Neuron (in vitro differentiated cells): ENCODE results near the gene CYBA.
A peak's percentile ranks its signal among the peaks of the same experiment; 100 is the strongest.

Experiments used
- H2AFZ ChIP-seq: one replicate; pipeline ENCODE4 v1.6.1; 2013; ENCODE audit warnings: low read depth, mild to moderate bottlenecking, inconsistent platforms, low read length, moderate library complexity
- H3K27me3 ChIP-seq: one replicate; pipeline ENCODE4 v1.6.1; 2013; ENCODE audit warnings: low read length; ENCODE audit not compliant: insufficient read depth
- H3K36me3 ChIP-seq: one replicate; pipeline ENCODE4 v1.6.1; 2013; ENCODE audit warnings: low read length; ENCODE audit not compliant: insufficient read depth
- H3K4me1 ChIP-seq: one replicate; pipeline ENCODE4 v1.6.1; 2013; ENCODE audit warnings: low read length; ENCODE audit not compliant: insufficient read depth
- H3K4me3 ChIP-seq: 2 replicates; pipeline ENCODE4 v1.5.1; 2013; ENCODE audit warnings: mild to moderate bottlenecking, low read length, moderate library complexity
- H3K9me3 ChIP-seq: one replicate; pipeline ENCODE4 v1.6.1; 2013; ENCODE audit warnings: low read length

The CYBA gene

DNA sequence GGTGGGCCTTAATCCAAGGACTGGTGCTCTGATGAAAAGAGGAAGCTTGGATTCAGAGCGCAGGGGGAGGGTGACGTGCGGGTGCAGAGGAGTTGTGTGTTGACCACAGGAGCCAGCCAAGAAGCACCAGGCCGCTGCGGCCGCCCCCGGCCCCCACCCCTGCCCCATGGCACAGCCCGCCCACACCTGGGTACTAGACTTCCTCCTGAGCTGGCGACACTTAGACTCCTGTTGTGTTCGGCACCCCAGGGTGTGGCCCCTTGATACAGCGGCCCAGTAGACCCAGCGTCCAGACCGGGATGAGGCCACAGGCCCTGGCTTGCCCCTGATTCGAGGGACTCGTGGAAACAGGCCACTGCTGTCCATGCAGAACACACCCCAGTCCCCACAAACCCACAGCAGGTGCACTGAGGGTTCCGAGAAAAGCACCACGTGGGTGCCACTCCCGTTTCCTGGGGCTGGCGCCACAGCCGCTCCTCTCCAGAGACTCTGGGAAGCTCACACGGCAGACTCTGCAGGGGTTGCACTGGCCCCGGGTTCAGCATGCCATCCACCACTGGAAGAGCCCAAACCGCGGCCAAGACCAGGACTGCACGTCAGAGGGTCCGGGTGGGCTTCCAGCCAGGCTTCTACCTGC is 41.2 kb upstream of the CYBA start:
- peaks cover 2% of the 10 kb centered on the region for H3K4me1 ChIP-seq
- H3K4me3 ChIP-seq: no peak overlapping the region
- no peaks in the 10 kb centered on the region for H3K9me3 ChIP-seq
- H3K36me3 ChIP-seq: no peaks in the 10 kb centered on the region
- H2AFZ ChIP-seq: no peak overlapping the region
- H3K27me3 ChIP-seq: peaks cover 35% of the 10 kb centered on the region

DNA sequence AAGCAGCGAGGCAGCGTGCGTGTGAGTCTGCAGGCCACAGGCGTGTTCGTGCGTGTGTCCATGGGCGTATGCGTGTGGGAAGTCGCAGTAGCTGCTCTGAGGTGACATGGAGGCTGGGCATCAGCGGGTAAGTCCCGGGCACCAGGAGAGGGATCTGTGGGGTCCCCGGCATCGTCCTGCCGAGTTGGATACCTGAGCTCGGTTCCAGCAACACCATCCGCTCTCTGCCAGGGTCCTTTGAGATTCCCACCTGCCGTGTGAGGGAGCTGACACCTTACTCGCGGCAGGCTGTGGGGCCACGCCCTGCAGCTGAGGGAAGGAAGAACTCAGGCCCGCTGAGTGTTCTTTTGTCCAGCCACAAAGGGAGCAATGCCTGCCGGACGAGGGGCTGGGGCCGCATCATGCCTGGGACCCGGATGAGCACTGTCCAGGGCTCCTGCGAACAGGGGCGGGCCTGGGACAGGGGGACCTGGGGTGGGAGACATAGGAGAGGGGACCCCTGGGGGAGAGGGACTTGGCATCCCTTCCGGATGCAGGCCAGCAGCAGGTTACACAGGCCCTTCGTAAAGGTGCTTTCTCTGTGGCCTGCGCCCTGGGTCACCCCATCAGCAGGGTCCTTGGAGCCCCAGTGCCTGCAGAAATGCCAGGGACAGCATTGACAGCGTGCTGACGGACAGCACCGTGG is 40.4 kb upstream of the CYBA start:
- no peaks in the 10 kb centered on the region for H3K36me3 ChIP-seq
- H3K9me3 ChIP-seq: no peaks in the 10 kb centered on the region
- no peak overlapping the region for H2AFZ ChIP-seq
- peaks cover 8% of the 10 kb centered on the region for H3K4me1 ChIP-seq
- peaks cover 38% of the 10 kb centered on the region for H3K27me3 ChIP-seq
- no peak overlapping the region for H3K4me3 ChIP-seq

GRCh38 chr16:88690341-88691128 is 39.7 kb upstream of the CYBA start:
- Histone ChIP-seq H3K4me1 (peaks cover 14% of the 10 kb centered on the region), H2AFZ (no peak overlapping the region), H3K27me3 (peaks cover 38% of the 10 kb centered on the region), H3K36me3 (no peaks in the 10 kb centered on the region), H3K9me3 (no peaks in the 10 kb centered on the region), H3K4me3 (no peak overlapping the region)

- Histone ChIP-seq H3K27me3 (peaks cover 57% of the 10 kb centered on the region), H3K36me3 (no peaks in the 10 kb centered on the region), H3K9me3 (no peaks in the 10 kb centered on the region), H3K4me1 (peaks cover 14% of the 10 kb centered on the region), H2AFZ (no peak overlapping the region), H3K4me3 (no peak overlapping the region)
These were observed 37.3 kb upstream of the CYBA start for GRCh38 chr16:88688013-88688778.

DNA sequence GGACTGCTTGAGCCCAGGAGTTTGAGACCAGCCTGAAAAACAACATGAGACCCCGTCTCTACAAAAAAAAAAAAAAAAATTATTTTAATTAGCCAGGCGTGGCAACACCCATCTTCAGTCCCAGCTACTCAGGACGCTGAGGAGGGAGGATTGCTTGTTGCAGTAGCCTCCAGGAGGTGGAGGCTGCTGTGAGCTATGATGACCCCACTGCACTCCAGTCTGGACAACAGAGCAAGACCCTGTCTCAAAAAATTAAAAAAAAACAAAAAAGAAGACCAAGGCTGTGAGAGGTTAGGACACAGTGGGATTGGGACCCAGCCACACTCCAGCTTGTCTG is 36.8 kb upstream of the CYBA start:
- peaks cover 57% of the 10 kb centered on the region for H3K27me3 ChIP-seq
- peaks cover 14% of the 10 kb centered on the region for H3K4me1 ChIP-seq

GRCh38 chr16:88687254-88687576 is 36.4 kb upstream of the CYBA start:
- no peak overlapping the region for H3K4me3 ChIP-seq
- H2AFZ ChIP-seq: no peak overlapping the region
- H3K4me1 ChIP-seq: peaks cover 14% of the 10 kb centered on the region
- H3K36me3 ChIP-seq: no peaks in the 10 kb centered on the region
- H3K9me3 ChIP-seq: no peaks in the 10 kb centered on the region
- peaks cover 57% of the 10 kb centered on the region for H3K27me3 ChIP-seq

More for the DNA sequence above, 36.8 kb upstream of the CYBA start:
- Histone ChIP-seq H3K36me3 (no peaks in the 10 kb centered on the region), H2AFZ (no peak overlapping the region), H3K4me3 (no peak overlapping the region), H3K9me3 (no peaks in the 10 kb centered on the region)

DNA sequence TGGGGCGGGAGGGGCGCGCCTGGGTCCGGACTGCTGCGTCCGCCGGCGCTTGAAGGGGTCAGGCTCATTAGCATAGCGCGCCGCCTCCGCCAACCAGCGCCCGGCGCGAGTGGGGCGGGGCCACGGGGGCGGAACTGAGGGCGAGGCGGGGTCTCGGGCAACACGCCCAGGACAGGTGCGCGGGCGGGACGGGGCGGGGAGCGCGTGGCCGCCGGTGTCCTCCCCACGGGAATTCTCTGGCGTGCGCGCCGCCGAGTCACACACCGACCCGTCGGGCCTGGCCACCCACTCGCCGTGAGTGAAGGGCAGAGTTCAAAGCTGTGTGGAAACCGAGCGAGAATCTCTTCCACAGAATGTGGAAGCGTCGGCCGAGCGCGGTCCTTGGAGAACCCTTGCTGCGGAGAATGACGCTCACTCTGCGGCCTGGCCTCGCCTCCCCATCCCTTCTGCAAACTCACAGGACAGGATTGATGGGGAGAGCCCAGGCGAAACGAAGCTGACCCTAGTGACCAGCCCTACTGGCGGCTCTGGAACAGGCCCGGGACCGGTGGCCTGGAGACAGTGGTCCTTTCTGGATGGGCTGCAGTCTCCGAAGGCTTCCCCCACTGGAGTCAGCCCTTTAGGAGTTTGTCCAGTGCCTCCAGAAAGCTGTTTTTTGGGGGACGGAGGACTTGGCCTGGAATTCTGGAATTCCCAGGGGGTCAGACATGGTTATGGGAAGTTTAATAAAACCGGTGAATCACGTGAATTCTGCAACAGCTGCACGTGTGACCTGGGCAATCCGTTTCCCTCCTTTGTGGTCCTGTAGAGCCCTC is 35.8 kb upstream of the CYBA start, which contains the start of gene SNAI3:
TSS of gene SNAI3 (minus strand) at position 69 of the 815 bp plus-strand sequence. CDS start 101 bp downstream, outside the sequence.
- Histone ChIP-seq H3K36me3 (no peaks in the 10 kb centered on the region), H3K4me3 (peak within 1 kb of the TSS; percentile 31), H3K4me1 (peaks cover 17% of the 10 kb centered on the region), H3K27me3 (peaks cover 56% of the 10 kb centered on the region), H2AFZ (no peak within 1 kb of the TSS), H3K9me3 (no peaks in the 10 kb centered on the region)

GRCh38 chr16:88686062-88686438 is 35.2 kb upstream of the CYBA start:
- H3K36me3 ChIP-seq: no peaks in the 10 kb centered on the region
- H3K27me3 ChIP-seq: peaks cover 52% of the 10 kb centered on the region
- H2AFZ ChIP-seq: no peak overlapping the region
- no peaks in the 10 kb centered on the region for H3K9me3 ChIP-seq
- peaks cover 18% of the 10 kb centered on the region for H3K4me1 ChIP-seq
- peak overlapping the region; percentile 31 for H3K4me3 ChIP-seq

DNA sequence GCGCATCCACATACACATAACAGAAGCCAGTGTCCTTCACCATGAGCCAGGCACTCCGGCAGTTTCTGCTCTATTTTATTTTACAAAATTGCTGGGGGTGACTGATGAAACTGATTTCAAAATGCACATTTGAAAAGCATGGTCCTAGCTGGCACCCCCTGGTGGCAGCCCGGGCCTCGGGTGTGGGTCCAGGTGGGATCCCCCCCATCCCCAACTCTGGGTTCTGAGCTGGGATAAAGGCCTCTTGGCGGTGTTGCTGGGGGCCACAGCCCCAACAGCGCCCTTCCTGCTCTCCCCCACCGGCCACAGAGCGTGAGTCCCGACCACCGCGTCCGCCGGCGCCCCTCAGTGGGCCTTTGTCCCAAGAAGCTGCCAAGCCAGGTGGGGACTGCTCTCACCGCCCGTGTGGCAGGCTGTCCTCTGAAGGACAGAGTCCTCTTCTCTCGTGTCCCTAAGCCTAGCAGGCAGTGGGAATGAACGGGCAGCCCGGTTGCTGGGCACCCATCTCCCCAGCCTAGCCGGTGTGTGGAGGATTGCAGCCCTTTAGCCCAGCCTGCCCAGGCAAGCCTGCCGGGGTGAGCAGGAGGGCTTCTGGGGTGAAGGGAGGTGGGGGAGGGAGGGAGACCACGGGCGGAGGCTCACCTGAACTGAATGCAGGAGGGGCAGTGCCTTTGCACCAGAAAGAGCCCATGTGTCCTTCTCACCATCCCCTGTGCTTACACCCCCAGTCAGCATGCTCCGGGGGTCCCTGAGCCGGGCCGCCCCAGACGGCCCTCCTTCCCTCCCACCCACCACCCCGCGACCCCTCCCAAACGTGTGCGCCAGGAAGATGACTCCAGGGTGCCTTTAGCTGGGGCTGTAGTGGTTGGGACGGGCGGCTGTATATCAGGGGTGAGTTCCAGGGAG is 34.6 kb upstream of the CYBA start:
- H3K9me3 ChIP-seq: no peaks in the 10 kb centered on the region
- H3K4me1 ChIP-seq: peaks cover 18% of the 10 kb centered on the region
- H2AFZ ChIP-seq: no peak overlapping the region
- H3K36me3 ChIP-seq: no peaks in the 10 kb centered on the region
- peaks cover 46% of the 10 kb centered on the region for H3K27me3 ChIP-seq
- H3K4me3 ChIP-seq: peak overlapping the region; percentile 31

- peaks cover 18% of the 10 kb centered on the region for H3K4me1 ChIP-seq
- H3K27me3 ChIP-seq: peaks cover 41% of the 10 kb centered on the region
- H2AFZ ChIP-seq: no peak overlapping the region
- no peaks in the 10 kb centered on the region for H3K36me3 ChIP-seq
- no peaks in the 10 kb centered on the region for H3K9me3 ChIP-seq
- no peak overlapping the region for H3K4me3 ChIP-seq
These were observed 33.8 kb upstream of the CYBA start for GRCh38 chr16:88684569-88685155.

DNA sequence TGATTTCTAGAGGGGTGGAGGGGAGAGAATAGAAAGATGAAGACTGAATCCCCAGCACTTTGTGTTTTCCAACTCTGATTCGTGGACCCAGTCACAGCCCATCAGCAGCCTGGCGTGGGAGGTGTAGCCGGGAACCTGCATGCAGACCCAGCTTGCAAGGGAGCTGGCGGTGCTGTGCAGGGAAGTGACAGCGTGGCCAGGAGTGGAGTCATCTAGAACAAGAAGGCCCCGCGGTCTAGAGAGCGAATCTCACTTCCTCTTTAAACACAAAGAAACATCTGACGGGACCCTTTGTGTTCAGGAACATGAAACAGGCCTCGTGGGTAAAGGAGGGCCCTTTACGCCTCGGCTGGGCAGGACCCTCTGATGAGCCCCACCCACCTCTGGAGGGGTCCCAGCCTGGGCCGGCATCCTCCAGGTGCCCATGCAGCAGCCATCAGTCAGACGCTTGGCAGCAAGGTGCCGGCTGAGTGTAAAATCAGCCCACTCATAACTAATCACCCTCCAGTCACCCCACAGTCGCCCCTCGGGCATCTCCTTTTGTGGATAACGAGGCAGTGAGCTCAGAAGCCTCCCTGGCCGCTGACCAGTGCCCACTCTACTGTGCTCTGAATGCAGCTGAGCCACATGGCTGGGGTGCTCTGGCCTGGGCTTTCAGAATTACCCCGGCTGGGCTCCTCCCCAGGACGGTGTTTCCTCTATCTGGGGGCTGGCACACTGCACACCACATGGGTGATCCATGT is 31.0 kb upstream of the CYBA start:
- H3K36me3 ChIP-seq: no peaks in the 10 kb centered on the region
- no peaks in the 10 kb centered on the region for H3K9me3 ChIP-seq
- H3K27me3 ChIP-seq: peaks cover 20% of the 10 kb centered on the region
- H3K4me3 ChIP-seq: no peak overlapping the region
- no peak overlapping the region for H2AFZ ChIP-seq
- H3K4me1 ChIP-seq: peaks cover 15% of the 10 kb centered on the region
